GM10847 (cell line): ENCODE measurements around the gene SLX9.

ENCODE experiments used
- POLR2A ChIP-seq: IDR thresholded peaks from 2 replicates; pipeline ENCODE4 v1.6.1; 2011; ENCODE audit not compliant: insufficient read length; ENCODE audit errors: extremely low read depth

Gene SLX9

GRCh38 chr21:44919111-44919912 lies 20.5 kb upstream of the SLX9 start:
- TF ChIP-seq POLR2A = no peak

DNA sequence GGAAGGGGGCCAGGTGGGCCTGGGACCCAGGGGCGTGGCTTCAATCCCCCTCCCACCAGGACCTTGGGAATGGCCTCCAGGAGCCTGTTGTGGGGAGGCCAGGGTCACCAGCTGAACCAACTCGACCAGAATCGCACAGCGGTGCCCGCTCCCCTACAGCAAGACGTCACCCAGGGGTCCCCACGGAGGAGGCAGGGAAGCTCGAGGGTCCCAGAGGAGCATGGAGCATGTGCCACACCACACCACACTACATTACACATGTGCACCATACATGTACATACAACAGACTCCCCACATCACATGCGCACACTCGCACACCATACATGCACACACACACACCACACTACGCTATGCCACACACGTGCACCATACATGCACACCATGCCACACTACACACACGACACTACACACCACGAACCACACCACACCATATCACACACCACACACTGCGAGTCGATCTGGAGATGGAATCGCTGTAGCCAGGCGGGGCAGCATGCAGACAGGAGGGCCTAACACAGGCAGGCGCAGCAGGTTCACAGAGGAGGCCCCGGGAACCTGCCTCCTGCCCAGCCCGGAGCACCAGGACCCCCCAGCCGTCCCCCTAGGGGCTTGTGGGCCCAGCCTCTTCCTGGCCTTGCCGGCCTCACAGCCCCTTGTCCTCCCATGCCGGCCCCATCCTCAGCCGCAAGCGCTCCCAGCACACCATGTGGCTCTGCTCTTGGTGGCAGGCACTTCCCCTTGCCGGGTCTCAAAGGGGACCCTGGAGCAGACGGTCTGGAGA lies 19.7 kb upstream of the SLX9 start:
- no peak for TF ChIP-seq POLR2A

DNA sequence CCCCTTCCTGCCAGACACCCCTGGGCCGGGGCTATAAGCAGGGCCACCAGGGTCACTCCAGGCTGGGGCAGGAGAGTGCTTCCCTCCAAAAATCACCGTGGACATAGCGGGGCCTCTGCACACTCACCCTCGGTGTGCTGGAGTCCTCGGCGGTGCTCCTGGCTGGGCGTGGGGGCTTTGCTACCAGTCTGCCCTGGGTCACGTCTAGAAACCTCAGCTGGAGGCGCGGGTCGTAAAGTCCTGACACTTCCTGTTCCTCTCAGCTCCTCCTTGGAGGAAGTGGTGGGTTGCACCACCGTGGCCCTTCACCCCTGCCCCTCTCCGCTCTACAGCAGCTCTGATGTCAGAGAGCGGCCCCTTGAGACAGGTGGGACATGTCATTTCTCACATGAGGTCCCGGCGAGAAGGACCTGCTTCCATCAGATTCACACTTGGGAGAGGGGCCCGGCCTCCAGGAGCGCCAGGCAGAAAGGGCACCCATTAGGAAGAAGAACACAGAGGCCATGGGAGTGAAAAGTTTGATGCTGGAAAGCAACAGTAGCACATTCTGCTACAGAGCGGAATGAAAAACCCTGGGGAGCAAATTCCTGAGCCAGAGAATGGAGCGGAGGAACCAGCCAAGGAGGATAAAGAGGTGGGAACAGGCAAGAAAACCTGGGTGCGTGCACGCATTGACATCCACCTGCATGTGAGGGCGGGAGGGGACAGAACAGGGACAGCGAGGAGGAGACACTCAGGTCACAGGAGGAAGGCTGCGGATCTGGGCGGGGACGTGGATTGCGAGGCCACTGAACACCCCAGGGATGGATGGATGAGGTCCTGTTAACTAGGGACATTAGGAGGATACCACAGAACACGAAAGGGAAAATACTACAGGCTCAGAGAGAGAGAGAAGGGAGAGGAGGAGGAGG lies 18.9 kb upstream of the SLX9 start, which contains the start of gene ITGB2:
Gene ITGB2 (minus strand): TSS at position 206 of the 911 bp plus-strand sequence. CDS start 10,117 bp downstream, outside the sequence.
- TF ChIP-seq POLR2A = peak; percentile 32

- no peak for TF ChIP-seq POLR2A
Measured at GRCh38 chr21:44921928-44922327, 17.9 kb upstream of the SLX9 start.

DNA sequence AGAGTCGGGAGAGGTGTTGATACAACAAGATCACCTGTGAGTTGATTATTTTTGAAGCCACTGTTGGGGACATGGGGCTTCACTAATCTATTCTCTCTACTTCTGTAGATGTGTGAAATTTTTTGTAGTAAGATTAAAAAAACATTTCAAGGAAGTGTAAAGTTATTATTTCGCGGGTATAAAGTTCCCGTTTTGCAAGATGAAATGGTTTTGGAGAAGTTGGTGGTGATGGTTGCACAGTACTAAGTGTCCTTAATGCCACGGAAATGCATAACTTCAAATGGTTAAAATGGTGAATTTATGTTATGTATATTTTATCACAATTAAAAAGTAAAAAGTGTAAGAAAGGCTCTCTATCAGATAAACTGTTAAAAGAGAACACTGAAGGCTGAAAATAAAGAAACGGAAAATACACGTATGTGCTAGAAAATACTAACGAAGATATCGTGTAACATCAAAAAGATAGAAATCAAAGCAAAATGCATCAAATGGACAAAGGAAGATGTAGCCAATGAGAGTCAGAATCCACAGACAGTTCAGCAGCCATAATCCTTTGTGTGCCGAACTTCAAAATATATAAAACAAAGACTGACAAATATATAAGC lies 16.2 kb upstream of the SLX9 start:
- TF ChIP-seq POLR2A = no peak

GRCh38 chr21:44924606-44925377 lies 15.0 kb upstream of the SLX9 start:
- TF ChIP-seq POLR2A = no peak

DNA sequence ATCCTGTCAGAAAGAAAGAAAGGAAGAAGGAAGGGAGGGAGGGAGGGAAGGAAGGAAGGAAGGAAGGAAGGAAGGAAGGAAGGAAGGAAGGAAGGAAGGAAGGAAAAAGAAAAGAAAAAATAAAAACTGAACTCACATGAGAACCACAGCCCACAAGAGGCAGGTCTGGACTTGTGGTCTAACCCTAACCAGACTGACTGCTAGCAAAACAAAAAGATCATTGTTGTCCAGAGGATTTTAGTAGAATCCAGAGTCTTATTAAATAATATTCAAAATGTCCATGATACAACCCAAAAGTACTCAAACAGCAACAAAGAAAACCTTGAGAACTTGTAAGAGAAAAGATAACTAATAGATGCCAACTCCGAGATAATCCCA lies 14.5 kb upstream of the SLX9 start:
- no peak for TF ChIP-seq POLR2A

GRCh38 chr21:44926331-44927101 lies 13.3 kb upstream of the SLX9 start:
- no peak for TF ChIP-seq POLR2A

- no peak for TF ChIP-seq POLR2A
Measured at GRCh38 chr21:44927259-44927586, 12.6 kb upstream of the SLX9 start.

- TF ChIP-seq POLR2A = peak; percentile 50
Measured at GRCh38 chr21:44927587-44928461, 12.0 kb upstream of the SLX9 start.

- no peak for TF ChIP-seq POLR2A
Measured at GRCh38 chr21:44929242-44929798, 10.5 kb upstream of the SLX9 start.

- TF ChIP-seq POLR2A = no peak
Measured at GRCh38 chr21:44929799-44930542, 9.9 kb upstream of the SLX9 start.
